Measurements from ENCODE around the gene MED12L. TPM values are rescaled to one million over a fixed set of nuclear protein-coding genes. Genes with fewer than 3 reads are reported as not detected.

The MED12L gene
- total and polyA plus RNA-seq, 9 of the 15 experiments (the other 6 are each of a cell fraction or from before 2014, with no cell fraction given): not detected

GRCh38 chr3:151145713-151146070 lies 60.2 kb downstream of the MED12L start:
- ChIA-PET CTCF (ENCODE audit: low intra/inter-chr PET ratio) (interaction anchor here (0.6 to 2.1 kb wide), 7 partner anchors 11 to 616 kb away, joined by 3 to 14 read pairs (median 3); no protein-coding TSS in a partner anchor), POLR2A (no interaction called here)
- intact Hi-C loops (cut with micrococcal nuclease) (loop anchor here (1.0 to 5.0 kb wide), 5 partner anchors 78 to 618 kb away; no protein-coding TSS in a partner anchor), in situ Hi-C loops (cut with MboI) (loop anchor here (25.0 kb wide), 1 partner anchor 633 kb away; no protein-coding TSS in a partner anchor)
- no peak overlapping the region for H3K4me3 ChIP-seq
- WGBS (ENCODE audit: insufficient coverage, low coverage, missing lambda C conversion rate): 16% methylated on average over 6 of the region's 6 CpGs
- no peaks in the 10 kb centered on the region for H3K79me2 ChIP-seq (ENCODE audit: control insufficient read depth, insufficient read depth, low read length)
- no peaks in the 10 kb centered on the region; the same call in 1 of the 2 replicates for H4K20me1 ChIP-seq (replicated peaks; ENCODE audit: control insufficient read depth, insufficient read depth, low read length)
- DNase-seq (ENCODE audit: extremely low read depth in 1 of 4, low spot score in 3 of 4) (no peak), ATAC-seq (no peak), FAIRE-seq (no peak)
- H3K36me3 ChIP-seq (ENCODE audit: control insufficient read depth, insufficient read depth, low read length): no peaks in the 10 kb centered on the region
- no peaks in the 10 kb centered on the region for H3K9me1 ChIP-seq (ENCODE audit: control insufficient read depth, insufficient read depth, low read length)
- TF ChIP-seq ZBTB11 (CRISPR knock-in tag; IDR thresholded peaks at IDR 0.05): no peak
- TF ChIP-seq HOXB6 (CRISPR knock-in tag; IDR thresholded peaks at IDR 0.05; ENCODE audit: borderline replicate concordance): no peak
- TF ChIP-seq ZNF3 (CRISPR knock-in tag; IDR thresholded peaks at IDR 0.05): no peak
- no peak for TF ChIP-seq RHOXF2B (CRISPR knock-in tag; conservative IDR thresholded peaks at IDR 0.05)
- TF ChIP-seq SRF (CRISPR knock-in tag; IDR thresholded peaks at IDR 0.05): no peak
- no peak for TF ChIP-seq ZNF121 (CRISPR knock-in tag; conservative IDR thresholded peaks at IDR 0.05)
- TF ChIP-seq BCL6 (CRISPR knock-in tag; IDR thresholded peaks at IDR 0.05): no peak
- H3K27ac ChIP-seq (ENCODE audit: extremely low read depth, low read depth, low read length): no peak overlapping the region
- H2AFZ ChIP-seq (ENCODE audit: low read depth, low read length): no peak overlapping the region
- no TSS peak for BruUV-seq (replicated peaks)
- H3K4me2 ChIP-seq (ENCODE audit: insufficient read depth, low read length): no peak overlapping the region
- H3K4me1 ChIP-seq (replicated peaks in 1 of 2; ENCODE audit: control insufficient read depth in 2 of 2, insufficient read depth in 2 of 2, low read length in 2 of 2): no peaks in the 10 kb centered on the region
- no peaks in the 10 kb centered on the region for H3K9me3 ChIP-seq (replicated peaks; ENCODE audit: control insufficient read depth, insufficient read depth, low read depth, low read length)
- H3K27me3 ChIP-seq (ENCODE audit: control insufficient read depth in 2 of 2, insufficient read depth in 2 of 2, low read length in 2 of 2): peaks cover 11 to 14% of the 10 kb centered on the region in 2 experiments; a peak in 4 of 5 replicates
- H3K9ac ChIP-seq (ENCODE audit: insufficient read depth in 1 of 2, low read depth in 2 of 2, low read length in 2 of 2): no peak overlapping the region; a peak in 1 of 4 replicates

All from K562 (cell line).